KOPT-K1 (cell line): ENCODE measurements around the gene SGPL1.

Experiments used
- H3K27ac ChIP-seq: fragments of 200-600 bp; sonication (generic); 2 replicates; pipeline ENCODE4 v1.5.1; 2016; ENCODE audit warnings: antibody characterized with exemption, mild to moderate bottlenecking, low read depth, low read length; ENCODE audit not compliant: poor library complexity, severe bottlenecking
- H3K36me3 ChIP-seq: fragments of 200-600 bp; sonication (generic); 2 replicates; pipeline ENCODE4 v1.5.1; 2017; ENCODE audit warnings: antibody characterized with exemption, mild to moderate bottlenecking, low read length, moderate library complexity; ENCODE audit not compliant: insufficient read depth
- H3K9me3 ChIP-seq: fragments of 200-600 bp; sonication (generic); 2 replicates; pipeline ENCODE4 v1.5.1; 2017; ENCODE audit warnings: antibody characterized with exemption, low read length, mild to moderate bottlenecking; ENCODE audit not compliant: insufficient read depth, poor library complexity, severe bottlenecking

The SGPL1 gene

GRCh38 chr10:70930263-70931000, 114.7 kb downstream of the SGPL1 start:
- Histone ChIP-seq H3K27ac (no peak overlapping the region), H3K36me3 (no peaks in the 10 kb centered on the region), H3K9me3 (no peaks in the 10 kb centered on the region)
